Cardiac fibroblast (primary cell): ENCODE measurements around the gene PGLYRP2.

Experiments used
- DNase-seq, 2 donors: peaks; one replicate each; pipeline versions ENCODE4 v3.0.0 to v3.0.0-alpha.2; 2010; ENCODE audit warnings: low read depth in 2 of 2
- H3K4me3 ChIP-seq, 2 donors: replicated peaks in 1 of 2; 1 replicate in 1 of 2; 2 replicates in 1 of 2; pipeline ENCODE4 v1.5.1; 2011; ENCODE audit warnings: low read depth in 2 of 2, low read length in 2 of 2, mild to moderate bottlenecking in 2 of 2, moderate library complexity in 1 of 2
- TF ChIP-seq, protein P1 (sequence below): IDR thresholded peaks from one replicate; pipeline ENCODE4 v1.5.1; 2011; ENCODE audit warnings: low read depth, mild to moderate bottlenecking, low read length, inconsistent platforms

Gene PGLYRP2

DNA sequence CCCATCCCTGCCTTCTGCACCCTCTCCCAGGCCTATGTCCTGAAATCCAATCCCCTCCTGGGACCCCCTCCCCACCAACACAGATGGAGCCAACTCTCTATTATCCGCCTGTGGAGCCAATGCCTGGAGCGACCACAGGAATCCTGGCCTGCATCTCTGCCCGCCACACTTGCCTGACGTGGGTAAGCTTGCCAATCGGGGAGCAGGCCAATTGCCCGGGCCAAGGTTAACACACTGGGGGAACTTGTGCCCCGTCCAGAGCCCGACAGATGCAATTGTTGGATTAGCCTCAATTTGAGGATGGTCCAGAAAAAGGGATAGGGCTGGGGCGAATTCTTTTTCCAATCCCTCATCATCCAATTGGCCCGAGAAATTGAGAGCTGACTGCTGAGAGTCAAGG, 35.5 kb downstream of the PGLYRP2 start:
- DNase-seq = no peak
- TF ChIP-seq, protein P1, sequence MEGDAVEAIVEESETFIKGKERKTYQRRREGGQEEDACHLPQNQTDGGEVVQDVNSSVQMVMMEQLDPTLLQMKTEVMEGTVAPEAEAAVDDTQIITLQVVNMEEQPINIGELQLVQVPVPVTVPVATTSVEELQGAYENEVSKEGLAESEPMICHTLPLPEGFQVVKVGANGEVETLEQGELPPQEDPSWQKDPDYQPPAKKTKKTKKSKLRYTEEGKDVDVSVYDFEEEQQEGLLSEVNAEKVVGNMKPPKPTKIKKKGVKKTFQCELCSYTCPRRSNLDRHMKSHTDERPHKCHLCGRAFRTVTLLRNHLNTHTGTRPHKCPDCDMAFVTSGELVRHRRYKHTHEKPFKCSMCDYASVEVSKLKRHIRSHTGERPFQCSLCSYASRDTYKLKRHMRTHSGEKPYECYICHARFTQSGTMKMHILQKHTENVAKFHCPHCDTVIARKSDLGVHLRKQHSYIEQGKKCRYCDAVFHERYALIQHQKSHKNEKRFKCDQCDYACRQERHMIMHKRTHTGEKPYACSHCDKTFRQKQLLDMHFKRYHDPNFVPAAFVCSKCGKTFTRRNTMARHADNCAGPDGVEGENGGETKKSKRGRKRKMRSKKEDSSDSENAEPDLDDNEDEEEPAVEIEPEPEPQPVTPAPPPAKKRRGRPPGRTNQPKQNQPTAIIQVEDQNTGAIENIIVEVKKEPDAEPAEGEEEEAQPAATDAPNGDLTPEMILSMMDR = no peak
- H3K4me3 ChIP-seq = no peak overlapping the region

DNA sequence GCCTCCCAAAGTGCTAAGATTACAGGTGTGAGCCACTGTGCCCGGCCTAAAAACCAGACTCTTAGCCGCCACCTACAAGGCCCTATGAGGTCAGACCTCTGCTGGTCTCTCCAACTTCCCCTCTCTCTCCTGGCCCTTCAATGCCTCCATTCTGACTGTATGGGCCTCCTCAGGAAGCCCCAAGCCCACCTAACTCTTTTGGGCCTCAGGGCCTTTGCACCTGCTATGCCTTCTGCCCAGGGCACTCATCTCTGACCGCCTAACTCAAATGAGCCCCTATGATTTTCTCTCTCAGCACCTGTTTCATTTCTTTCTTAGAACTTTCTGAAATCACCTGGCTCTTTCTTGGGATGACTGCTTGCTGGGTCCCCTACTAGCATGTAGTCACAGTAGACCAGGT, 36.0 kb downstream of the PGLYRP2 start:
- no peak overlapping the region for H3K4me3 ChIP-seq
- no peak for DNase-seq
- TF ChIP-seq, protein P1 = no peak

DNA sequence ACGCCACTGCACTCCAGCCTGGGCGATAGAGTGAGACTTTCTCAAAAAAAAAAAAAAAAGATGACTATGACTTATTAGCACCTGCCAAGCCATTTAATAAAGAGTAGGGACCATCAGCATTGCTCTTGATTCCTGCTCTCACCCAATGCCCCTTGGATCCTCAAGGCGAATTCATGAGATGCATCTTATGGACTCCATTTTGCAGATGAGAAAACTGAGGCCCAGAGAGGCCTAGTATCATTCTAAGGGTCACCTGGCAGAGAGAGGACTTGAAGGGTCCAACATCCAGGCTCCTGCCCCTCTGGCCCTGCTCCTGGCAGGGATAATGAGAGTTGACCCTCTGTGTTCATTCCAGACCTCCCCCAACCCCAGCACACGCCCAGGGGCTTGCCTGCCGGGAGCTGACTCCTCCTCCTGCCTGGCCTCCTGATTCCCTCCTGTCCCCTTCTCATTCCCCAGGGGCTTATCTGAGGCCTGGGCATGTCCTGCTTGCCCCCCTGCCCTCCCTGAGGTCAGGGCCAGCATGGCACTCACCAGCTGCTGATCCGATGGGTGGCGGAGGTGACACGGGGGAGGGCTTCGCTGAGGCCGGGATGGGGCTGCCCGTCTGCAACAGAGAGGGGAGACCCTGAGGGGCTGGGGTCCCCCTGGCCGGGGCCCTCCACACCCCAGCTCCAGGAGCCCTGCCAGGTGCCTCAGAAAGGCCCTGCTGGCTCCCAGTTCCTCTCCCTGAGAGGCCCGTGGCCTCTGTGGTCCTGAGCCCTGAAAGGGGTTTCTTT, 37.0 kb downstream of the PGLYRP2 start:
- TF ChIP-seq, protein P1 = no peak
- DNase-seq = no peak
- no peak overlapping the region for H3K4me3 ChIP-seq

DNA sequence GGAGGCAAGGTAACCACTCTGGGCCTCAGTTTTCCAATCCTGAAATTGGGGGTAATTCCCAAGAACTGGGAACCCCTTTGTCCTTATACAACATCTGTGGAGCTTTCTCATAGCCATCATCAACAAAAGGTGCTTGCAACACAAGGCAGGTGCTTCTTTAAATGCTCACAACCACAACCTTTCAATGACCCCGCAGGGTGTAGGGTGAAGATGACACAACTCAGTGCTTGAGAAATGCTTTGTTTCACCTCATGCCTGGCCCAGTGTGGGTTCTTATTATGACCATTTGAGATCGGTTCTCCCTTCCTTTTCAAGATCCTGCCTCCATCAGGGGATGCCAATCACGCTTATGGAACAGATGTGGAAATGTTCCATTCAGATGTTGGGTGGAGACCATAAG, 38.0 kb downstream of the PGLYRP2 start:
- H3K4me3 ChIP-seq = no peak overlapping the region
- no peak for DNase-seq
- TF ChIP-seq, protein P1 = no peak

DNA sequence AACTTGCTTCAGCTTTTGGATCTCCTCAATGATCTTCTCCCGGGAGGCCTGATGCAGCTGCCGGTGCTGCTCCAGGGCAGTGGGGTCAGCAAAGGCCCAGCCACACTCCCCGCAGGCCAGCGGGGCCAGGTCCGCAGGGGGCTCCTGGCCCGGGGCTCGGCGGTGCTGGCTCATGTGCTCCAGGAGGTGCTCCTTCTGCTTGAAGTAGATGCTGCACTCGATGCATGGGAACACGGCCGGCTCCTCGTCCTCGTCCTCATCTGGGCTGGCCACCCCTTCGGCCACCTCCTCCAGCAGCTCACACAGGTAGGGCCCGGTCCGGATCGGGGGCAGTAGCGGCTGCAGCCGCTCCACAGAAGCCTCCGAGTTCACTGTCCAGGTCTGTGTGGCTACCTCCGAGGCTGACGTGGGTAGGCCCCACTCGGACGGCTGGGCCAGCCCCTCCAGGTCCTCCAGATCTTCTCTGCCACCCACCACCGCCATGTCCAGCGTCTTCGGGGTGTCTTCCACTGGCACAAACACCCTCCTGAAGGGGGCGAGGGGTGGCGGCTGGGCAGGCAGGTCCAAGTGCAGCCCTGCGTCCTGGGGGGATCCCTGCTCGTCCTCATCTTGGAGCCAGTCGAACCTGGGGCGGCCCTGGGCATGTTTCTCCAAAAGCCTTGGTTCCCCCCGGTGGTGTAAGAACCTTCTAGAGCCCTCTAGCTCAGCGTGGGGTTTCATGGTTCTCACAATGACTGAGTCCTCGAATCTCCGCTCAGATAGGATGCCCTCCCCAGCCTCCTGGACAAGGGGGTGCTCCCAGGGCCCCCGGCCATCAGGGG, 39.3 kb downstream of the PGLYRP2 start:
- no peak for DNase-seq
- H3K4me3 ChIP-seq = no peak overlapping the region
- TF ChIP-seq, protein P1 = no peak

DNA sequence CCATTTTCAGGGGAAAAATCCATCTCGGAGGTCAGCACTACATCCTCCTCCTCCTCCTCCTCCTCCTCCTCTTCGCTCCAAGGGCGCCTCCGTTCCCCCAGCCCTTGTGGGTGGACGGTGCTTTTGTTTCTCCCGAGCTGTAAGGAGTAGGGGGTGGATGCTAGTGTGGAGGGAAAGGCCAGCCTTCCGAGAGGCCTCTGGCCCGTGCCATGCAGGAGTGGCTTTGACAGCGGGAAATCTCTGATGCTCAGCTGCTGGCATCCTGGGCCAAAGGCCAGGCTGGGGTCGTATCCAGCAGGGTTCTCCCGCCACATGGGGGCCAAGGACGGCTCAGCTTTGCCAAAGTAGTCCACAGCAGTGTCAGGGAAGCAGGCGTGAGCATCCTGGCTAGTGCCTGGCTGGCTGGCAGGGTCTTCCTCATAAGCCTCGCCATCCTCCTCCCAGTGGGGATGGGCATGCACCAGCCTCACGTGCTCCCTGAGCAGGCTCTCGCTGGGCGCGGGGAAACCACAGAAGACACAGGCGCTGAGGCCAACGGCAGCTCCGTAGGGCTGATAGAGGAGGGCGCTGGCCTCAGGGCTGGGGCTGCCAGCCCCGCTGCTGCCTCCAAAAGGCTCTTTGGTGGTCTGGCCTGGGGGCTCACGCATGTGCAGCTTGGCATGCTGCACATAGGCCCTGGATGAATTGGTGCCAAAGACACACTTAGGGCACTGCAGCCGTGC, 40.1 kb downstream of the PGLYRP2 start:
- H3K4me3 ChIP-seq = no peak overlapping the region
- no peak for DNase-seq
- TF ChIP-seq, protein P1 = no peak
